ENCODE measurements around the gene NR6A1.

- no peak for TF ChIP-seq CTCF (IDR thresholded peaks at IDR 0.05)
- TF ChIP-seq POLR2AphosphoS5 (IDR thresholded peaks at IDR 0.05; ENCODE audit: insufficient read depth in 1 of 2, low read depth in 1 of 2) = no peak
Observed at GRCh38 chr9:124770359-124771020, 621 bp downstream of the NR6A1 start.
